ENCODE data around the gene SCT.

GRCh38 chr11:657691-658126 lies 30.7 kb upstream of the SCT start:
- TF ChIP-seq, protein P1, sequence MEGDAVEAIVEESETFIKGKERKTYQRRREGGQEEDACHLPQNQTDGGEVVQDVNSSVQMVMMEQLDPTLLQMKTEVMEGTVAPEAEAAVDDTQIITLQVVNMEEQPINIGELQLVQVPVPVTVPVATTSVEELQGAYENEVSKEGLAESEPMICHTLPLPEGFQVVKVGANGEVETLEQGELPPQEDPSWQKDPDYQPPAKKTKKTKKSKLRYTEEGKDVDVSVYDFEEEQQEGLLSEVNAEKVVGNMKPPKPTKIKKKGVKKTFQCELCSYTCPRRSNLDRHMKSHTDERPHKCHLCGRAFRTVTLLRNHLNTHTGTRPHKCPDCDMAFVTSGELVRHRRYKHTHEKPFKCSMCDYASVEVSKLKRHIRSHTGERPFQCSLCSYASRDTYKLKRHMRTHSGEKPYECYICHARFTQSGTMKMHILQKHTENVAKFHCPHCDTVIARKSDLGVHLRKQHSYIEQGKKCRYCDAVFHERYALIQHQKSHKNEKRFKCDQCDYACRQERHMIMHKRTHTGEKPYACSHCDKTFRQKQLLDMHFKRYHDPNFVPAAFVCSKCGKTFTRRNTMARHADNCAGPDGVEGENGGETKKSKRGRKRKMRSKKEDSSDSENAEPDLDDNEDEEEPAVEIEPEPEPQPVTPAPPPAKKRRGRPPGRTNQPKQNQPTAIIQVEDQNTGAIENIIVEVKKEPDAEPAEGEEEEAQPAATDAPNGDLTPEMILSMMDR (IDR thresholded peaks at IDR 0.05; ENCODE audit: low read depth, low read length) = no peak
- no peak for TF ChIP-seq EZH2phosphoT487 (IDR thresholded peaks at IDR 0.05; ENCODE audit: low read depth)

Data from OCI-LY3 (cell line).